H54 (cell line): Measurements from ENCODE around the gene RIMS4.

Source experiments
- DNase-seq: peaks from one replicate; pipeline ENCODE4 v3.0.0; 2011; ENCODE audit warnings: low spot score, mixed read lengths; ENCODE audit not compliant: insufficient read length
- FAIRE-seq: peaks from 3 replicates; lab custom pipeline; 2011; peaks lifted over from hg19 to GRCh38; lab: Jason Lieb, UNC
- POLR2A ChIP-seq: IDR thresholded peaks from 2 replicates; pipeline ENCODE4 v1.6.1; 2011; ENCODE audit warnings: low read depth, mild to moderate bottlenecking, low read length

Gene RIMS4

GRCh38 chr20:44754554-44754953 is 55.8 kb downstream of the RIMS4 start:
- FAIRE-seq (no peak), DNase-seq (no peak)
- no peak for TF ChIP-seq POLR2A

GRCh38 chr20:44752099-44752931 is 58.0 kb downstream of the RIMS4 start:
- FAIRE-seq (no peak), DNase-seq (no peak)
- no peak for TF ChIP-seq POLR2A

GRCh38 chr20:44750081-44750805 is 60.1 kb downstream of the RIMS4 start:
- no peak for FAIRE-seq
- no peak for DNase-seq

GRCh38 chr20:44748005-44748370 is 62.4 kb downstream of the RIMS4 start:
- FAIRE-seq (no peak), DNase-seq (no peak)
- TF ChIP-seq POLR2A, result no peak

More at GRCh38 chr20:44750081-44750805, 60.1 kb downstream of the RIMS4 start:
- no peak for TF ChIP-seq POLR2A

- DNase-seq, result peak; percentile 91
- FAIRE-seq, result no peak
These were observed 63.0 kb downstream of the RIMS4 start for GRCh38 chr20:44747166-44748004.

GRCh38 chr20:44746367-44747165 is 63.8 kb downstream of the RIMS4 start:
- FAIRE-seq, result no peak
- peak; percentile 49 for DNase-seq
- no peak for TF ChIP-seq POLR2A

More at GRCh38 chr20:44747166-44748004, 63.0 kb downstream of the RIMS4 start:
- TF ChIP-seq POLR2A, result no peak

- TF ChIP-seq POLR2A, result no peak
- DNase-seq, result no peak
- no peak for FAIRE-seq
These were observed 64.6 kb downstream of the RIMS4 start, which contains the start of gene KCNK15 for GRCh38 chr20:44745598-44746366. Gene KCNK15 (plus strand): TSS chr20:44745865. CDS start chr20:44745911, 46 bp downstream.

GRCh38 chr20:44745122-44745597 is 65.2 kb downstream of the RIMS4 start:
- DNase-seq (no peak), FAIRE-seq (no peak)
- TF ChIP-seq POLR2A, result no peak

- DNase-seq, result no peak
- no peak for TF ChIP-seq POLR2A
- no peak for FAIRE-seq
These were observed 66.3 kb downstream of the RIMS4 start for GRCh38 chr20:44743916-44744655.

- DNase-seq (no peak), FAIRE-seq (no peak)
- no peak for TF ChIP-seq POLR2A
These were observed 67.2 kb downstream of the RIMS4 start for GRCh38 chr20:44743080-44743701.
